Right renal cortex interstitium (tissue), 3 donors: ENCODE measurements around the gene ARL5A. TPM values are rescaled to one million over a fixed set of nuclear protein-coding genes. Genes with fewer than 3 reads are reported as not detected.
"Not testable (repeated sequence)": the region's sequence is repeated elsewhere in the genome, so short reads cannot be mapped to it uniquely, and the experiment has no call there.

ENCODE experiments used
- DNase-seq, 3 donors: peaks; one replicate each; pipeline ENCODE4 v3.0.0-alpha.2; 2013; ENCODE audit warnings: low read depth in 3 of 3, low spot score in 2 of 3
- polyA plus RNA-seq, 3 donors: library from polyadenylated mRNA; unstranded; fragments of 120-200 nt; gene quantifications; one replicate each; pipeline ENCODE4 v1.2.1, GENCODE V29; 2013; ENCODE audit not compliant: insufficient read length in 3 of 3

ARL5A gene
- polyA plus RNA-seq, 3 donors: 40.6 to 43.6 (median 42.8) TPM

GRCh38 chr2:151799886-151800292 lies 28.3 kb downstream of the ARL5A start:
- DNase-seq: no peak

DNA sequence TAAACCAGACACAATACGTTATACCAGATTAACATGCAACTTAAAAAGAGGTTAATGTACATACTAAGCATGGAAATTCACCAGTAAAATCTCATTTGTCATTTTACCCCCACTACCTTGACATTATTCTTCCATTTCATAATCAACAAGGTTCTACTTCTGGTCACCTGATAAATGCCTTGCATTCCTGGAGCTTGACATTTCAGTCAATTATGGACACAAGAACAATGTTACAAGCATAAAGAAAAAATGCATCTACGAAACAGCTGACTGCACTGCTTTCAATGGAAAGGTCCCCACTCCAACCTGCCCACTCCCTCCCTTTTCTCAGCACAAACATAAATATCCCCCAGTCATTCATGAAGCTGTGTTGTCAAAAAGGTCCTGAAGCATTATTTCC lies 31.4 kb downstream of the ARL5A start:
- no peak for DNase-seq

- no peak for DNase-seq
Measured at GRCh38 chr2:151795646-151796240, 32.5 kb downstream of the ARL5A start.

DNA sequence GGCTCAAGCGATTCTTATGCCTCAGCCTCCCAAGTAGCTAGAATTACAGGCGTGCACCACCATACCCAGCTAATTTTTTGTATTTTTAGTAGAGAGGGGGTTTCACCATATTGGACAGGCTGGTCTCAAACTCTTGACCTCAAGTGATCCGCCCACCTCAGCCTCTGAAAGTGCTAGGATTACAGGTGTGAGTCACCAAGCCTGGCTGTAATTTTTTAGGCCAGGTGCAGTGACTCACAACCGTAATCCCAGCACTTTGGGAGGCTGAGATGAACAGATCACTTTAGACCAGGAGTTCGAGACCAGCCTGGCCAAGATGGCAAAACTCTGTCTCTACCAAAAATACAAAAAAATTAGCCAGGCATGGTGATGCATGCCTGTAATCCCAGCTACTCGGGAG lies 33.8 kb downstream of the ARL5A start:
- not testable (repeated sequence) for DNase-seq

GRCh38 chr2:151793123-151793522 lies 35.1 kb downstream of the ARL5A start:
- DNase-seq: no peak

DNA sequence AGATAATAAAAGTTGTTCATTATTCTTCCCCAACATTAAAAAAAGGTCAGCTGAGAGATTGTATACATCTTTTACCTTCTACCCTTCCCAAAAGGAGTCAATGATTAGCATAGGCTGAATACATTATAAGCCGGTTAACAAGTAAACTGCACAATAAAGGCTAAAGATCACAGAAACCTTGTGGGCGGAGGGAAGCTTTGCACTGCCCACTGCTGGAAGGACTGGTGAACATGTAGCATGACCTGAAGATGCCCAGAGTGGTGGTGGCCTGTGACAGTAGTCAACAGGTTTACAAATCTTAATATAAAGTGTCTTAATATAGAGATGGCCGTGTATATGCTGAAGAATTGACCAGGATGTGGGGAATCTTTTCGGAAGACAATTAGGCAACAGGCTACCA lies 35.6 kb downstream of the ARL5A start:
- no peak for DNase-seq

DNA sequence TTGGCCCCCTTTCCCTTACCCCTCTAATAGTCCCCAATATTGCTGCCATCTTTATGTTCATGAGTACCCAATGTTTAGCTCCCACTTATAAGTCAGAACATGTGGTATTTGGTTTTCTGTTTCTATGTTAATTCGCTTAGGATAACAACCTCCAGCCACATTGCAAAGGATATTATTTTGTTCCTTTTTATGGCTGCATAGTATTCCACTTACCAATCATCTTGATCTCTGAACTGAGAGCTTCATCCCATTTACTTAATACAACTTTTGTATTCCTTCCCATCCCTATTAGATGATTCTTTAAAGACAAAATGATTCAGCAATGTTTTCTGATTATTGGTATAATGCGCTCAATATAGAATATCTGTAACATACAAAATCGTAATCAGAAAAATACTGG lies 36.7 kb downstream of the ARL5A start:
- no peak for DNase-seq

DNA sequence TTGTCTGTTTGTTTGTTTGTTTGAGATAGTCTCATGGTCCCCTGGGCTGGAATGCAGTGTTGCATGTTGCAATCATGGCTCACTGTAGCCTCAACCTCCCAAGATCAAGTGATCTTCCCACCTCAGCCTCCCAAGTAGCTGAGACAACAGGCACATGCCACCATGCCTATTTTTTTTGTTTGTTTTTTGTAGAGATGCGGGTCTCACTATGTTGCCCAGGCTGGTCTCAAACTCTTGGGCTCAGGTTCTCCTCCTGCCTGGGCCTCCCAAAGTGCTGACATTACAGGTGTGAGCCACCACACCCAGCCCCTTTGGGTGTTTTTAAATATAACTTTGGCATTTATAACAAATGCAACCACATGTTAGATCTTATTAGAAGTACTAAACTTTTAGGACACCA lies 37.5 kb downstream of the ARL5A start:
- no peak for DNase-seq

DNA sequence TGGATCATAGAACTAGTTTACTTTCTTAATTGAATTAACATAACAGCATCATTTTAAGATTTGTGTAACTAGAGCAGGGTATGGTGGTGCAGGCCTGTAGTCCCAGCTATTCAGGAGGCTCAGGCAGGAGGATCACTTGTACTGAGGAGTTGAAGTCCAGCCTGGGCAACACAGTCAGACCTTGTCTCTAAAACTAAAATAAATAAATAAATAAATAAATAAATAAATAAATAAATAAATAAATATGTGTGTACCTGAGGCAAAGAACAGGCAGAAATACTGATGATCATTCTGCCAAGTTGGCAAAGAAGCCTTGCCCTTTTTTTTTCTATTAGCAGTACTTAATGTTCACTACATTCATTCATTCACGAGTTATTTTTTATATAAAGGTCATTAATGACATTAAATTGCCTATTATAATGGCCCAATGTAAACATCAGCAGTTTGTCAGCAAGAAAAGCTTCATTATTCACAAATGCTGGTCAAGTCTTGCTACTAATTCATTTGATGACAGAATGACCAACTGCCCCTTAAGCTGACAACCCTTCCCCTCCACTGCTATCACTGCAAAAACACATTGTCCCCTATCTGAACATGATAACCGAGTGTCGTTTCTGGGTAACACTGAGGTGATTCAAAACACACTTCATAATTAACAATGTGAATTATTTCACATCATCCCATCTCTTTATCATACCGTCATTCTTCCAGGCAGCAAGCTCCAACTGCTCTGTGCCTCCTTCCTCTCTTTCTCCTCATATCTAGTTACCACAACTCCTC lies 39.0 kb downstream of the ARL5A start:
- no peak for DNase-seq

DNA sequence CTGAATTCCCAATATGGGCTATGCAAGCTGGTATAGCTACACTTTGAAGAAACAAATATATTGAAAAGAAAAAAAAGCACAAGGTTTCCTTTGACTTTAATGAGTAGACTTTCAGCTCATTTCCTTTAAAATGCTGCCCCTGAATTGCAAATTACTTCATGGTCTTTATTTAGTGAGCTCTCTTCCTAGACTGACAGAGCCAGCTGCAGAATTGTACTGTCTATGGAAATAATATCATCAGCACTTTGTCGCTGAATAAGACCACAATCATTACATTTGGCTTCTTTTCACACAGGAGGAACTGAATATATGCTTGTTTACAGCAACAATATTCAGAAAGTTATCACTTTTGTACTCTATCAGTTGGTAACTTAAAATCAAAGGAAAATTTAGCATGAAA lies 41.7 kb downstream of the ARL5A start:
- DNase-seq: no peak

- no peak for DNase-seq
Measured at GRCh38 chr2:151786077-151786476, 42.1 kb downstream of the ARL5A start.

- DNase-seq: no peak
Measured at GRCh38 chr2:151783133-151783520, 45.1 kb downstream of the ARL5A start.

DNA sequence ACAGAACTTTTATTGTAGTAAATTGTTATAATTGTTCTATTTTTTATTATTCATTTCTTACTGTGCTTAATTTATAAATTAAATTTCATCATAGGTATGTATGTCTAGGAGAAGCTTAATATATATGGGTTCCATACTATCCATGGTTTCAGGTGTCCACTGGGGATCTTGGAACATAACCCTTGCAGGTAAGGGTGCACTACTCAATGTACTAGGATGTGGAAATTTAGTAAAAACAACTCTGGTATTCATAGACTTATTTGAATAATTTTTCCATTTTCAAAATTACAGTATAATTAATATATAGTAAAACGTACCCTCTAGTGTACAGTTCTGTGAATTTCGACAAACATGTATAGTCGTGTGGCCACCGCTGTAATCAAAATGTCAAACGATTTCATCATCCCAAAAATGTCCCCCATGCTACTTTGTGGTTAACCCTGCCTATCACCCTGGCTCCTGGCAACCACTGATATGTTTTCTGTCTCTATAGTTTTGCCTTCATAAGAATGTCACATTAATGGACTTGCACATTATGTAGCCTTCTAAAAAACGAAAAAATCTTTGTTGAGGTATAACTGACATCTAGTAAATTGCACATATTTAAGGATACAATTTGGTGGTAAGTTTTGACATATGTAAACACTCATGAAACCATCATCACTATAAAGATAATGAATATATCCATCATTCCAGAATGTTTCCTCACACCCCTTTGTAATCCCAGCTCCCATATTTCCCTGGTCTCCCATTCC lies 45.7 kb downstream of the ARL5A start:
- DNase-seq: no peak

DNA sequence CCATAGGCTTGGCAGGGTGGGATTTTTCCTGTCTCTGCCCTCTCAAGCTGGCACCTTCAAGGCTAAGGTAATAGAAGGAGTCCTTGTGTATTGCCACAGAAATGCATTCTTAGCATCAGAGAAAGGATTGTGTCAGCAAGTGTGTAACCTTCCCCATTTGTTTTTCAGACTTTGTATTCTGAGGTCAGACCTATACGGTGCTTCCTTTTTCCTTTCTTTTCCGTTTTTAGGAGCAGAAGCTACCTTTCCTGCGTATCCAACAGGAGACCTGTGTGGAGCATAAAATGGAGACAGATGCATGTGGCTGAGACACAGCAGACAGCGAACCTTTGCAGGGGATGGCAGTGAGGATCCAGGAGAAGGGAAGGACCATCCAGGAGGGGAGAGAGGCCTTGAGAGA lies 46.6 kb downstream of the ARL5A start:
- DNase-seq: no peak

DNA sequence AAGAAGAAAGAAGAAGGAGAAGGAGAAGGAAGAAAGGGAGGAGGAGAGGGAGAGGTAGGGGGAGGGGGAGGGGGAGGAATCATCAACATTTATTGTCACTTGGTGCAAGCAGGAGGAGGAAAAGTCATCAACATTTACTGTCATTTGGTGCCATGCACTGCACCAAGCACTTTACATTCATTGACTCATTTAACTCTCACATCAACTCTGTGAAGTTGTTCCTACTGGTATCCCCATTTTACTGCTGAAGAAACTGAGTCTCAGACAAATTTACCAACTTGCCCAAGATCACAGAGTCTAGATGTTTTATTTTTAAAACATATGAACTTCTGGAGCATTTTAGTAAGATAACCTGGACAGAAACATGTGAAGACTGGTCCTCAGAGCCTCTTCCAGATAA lies 47.3 kb downstream of the ARL5A start:
- DNase-seq: no peak

- no peak for DNase-seq
Measured at GRCh38 chr2:151777935-151778334, 50.3 kb downstream of the ARL5A start.

GRCh38 chr2:151777487-151777886 lies 50.7 kb downstream of the ARL5A start:
- DNase-seq: no peak

DNA sequence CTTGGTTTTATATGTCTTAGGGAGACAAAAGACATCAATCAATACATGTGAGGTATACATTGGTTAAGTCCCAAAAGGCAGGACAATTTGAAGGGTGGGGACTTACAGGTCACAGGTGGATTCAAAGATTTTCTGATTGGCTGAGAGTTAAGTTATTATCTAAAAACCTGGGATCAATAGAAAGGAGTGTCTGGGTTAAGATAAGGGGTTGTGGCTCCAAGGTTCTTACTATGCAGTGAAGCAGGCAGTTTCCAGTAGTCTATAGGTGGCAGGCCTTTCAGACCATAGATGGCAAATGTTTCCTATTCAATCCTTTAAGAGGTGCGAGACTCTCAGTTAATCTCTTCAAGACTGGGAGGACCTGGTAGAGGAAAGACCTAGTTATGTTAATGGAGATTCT lies 51.9 kb downstream of the ARL5A start:
- DNase-seq: no peak

GRCh38 chr2:151775057-151775740 lies 53.0 kb downstream of the ARL5A start:
- no peak for DNase-seq

- no peak for DNase-seq
Measured at GRCh38 chr2:151774506-151774905, 53.7 kb downstream of the ARL5A start.
